Vagina (tissue), 2 donors: ENCODE data around the gene NRL.

Source experiments
- POLR2A ChIP-seq, 2 donors: fragments of 450-650 bp; IDR thresholded peaks; one replicate each; pipeline ENCODE4 v1.6.1; 2017; ENCODE audit warnings: antibody characterized with exemption in 2 of 2, mild to moderate bottlenecking in 2 of 2, moderate library complexity in 2 of 2
- TF ChIP-seq, protein P1 (sequence below), 3 experiments: fragments of 450-650 bp in 2 of 3; fragments of 200-600 bp in 1 of 3; sonication (generic) in 1 of 3; IDR thresholded peaks; one replicate each; pipeline ENCODE4 v1.5.1; 2017 to 2019; ENCODE audit warnings: antibody characterized with exemption in 3 of 3, mild to moderate bottlenecking in 2 of 3, moderate library complexity in 2 of 3

DNA sequence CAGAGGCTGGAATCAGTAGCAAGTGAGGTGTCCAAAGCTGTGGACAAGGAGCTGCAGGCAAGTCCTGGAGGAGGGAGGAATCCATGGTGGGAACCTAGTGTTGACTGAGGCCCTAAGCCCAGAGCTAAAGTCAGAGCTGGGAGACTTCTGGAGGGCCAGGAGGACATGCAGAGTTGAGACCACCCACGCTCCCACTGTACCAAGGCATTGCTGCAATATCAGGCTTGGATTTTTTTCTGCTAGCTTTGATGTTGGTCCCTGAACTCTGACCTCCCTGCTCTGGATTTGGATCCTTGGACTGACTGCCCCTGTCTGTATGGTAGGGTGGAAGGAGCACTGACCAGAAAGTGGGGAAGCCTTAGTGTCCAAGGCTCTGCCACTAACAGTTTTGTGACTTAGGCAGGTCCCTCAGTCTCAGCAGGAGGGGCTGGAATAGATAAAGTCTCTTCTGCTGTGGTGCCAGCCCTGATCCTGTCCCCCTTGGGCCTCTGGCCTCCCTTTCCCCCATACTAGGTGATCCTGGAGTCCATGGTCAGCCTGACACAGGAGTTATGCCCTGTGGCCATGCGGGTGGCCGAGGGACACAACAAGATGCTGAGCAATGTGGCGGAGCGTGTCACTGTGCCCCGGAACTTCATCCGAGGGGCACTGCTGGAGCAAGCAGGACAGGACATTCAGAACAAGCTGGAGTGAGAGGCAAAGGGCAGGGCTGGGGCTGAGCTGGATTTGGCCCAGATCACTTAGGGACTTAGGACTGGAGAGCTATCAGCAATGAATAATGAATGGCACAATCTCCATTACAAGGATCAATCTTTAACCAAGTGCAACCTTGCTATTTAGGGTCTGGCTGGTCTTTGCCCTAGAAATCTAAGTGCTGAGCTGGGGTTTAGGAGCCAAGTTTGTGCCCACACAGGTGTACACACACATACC, 53.5 kb downstream of the NRL start:
- TF ChIP-seq, protein P1, sequence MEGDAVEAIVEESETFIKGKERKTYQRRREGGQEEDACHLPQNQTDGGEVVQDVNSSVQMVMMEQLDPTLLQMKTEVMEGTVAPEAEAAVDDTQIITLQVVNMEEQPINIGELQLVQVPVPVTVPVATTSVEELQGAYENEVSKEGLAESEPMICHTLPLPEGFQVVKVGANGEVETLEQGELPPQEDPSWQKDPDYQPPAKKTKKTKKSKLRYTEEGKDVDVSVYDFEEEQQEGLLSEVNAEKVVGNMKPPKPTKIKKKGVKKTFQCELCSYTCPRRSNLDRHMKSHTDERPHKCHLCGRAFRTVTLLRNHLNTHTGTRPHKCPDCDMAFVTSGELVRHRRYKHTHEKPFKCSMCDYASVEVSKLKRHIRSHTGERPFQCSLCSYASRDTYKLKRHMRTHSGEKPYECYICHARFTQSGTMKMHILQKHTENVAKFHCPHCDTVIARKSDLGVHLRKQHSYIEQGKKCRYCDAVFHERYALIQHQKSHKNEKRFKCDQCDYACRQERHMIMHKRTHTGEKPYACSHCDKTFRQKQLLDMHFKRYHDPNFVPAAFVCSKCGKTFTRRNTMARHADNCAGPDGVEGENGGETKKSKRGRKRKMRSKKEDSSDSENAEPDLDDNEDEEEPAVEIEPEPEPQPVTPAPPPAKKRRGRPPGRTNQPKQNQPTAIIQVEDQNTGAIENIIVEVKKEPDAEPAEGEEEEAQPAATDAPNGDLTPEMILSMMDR (IDR thresholded peaks at IDR 0.05), result no peak
- no peak for TF ChIP-seq POLR2A (IDR thresholded peaks at IDR 0.05)
